DMS53 (cell line): ENCODE measurements around the gene PIGQ.
A peak's percentile ranks its signal among the peaks of the same experiment; 100 is the strongest.

Experiments
- DNase-seq: peaks from one replicate; lab custom pipeline; 2025; lab: John Stamatoyannopoulos, UW

The PIGQ gene

DNA sequence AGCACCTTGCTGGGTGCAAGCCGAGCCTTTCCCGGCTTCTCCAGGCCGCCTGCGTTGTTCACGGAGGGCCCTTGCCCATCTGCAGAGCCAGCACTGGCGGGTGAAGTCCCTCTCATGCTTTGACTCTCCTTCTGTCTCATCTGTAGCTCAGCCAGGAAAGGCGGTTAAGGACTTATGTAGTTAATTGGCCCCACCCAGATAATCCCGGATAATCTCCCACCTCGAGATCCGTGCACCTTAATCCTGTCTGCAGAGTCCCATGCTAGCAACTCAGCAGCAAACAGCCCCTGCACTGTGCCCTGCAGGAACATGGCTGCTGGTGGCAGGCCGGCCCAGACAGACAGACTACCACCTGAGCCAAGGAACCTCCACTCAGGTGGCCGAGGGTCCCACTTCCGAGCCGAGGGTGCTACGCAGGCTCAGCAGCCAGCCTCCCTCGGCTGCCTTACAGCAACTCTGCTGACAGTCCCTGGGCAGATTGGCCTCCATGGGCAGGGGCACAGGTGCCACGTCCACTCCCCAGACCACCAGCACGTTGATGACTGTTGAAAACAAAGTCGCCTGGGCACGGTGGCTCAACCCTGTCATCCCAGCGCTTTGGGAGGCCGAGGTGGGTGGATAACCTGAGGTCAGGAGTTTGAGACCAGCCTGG lies 37.0 kb downstream of the PIGQ start:
- DNase-seq = no peak

DNA sequence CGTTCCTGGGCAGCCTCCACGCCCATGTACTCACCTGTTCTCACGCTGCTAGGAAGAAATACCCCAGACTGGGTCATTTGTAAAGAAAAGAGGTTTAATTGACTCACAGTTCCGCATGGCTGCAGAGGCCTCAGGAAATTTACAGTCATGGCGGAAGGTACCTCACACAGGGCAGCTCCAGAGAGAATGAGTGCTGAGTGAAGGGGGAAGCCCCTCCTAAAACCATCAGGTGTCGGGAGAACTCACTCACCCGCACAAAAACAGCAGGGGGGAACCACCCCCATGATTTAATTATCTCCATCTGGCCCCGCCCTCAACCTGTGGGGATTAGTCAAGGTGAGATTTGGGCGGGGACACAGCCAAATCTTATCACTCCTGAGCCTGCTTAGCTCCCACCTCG lies 38.3 kb downstream of the PIGQ start:
- DNase-seq = no peak

DNA sequence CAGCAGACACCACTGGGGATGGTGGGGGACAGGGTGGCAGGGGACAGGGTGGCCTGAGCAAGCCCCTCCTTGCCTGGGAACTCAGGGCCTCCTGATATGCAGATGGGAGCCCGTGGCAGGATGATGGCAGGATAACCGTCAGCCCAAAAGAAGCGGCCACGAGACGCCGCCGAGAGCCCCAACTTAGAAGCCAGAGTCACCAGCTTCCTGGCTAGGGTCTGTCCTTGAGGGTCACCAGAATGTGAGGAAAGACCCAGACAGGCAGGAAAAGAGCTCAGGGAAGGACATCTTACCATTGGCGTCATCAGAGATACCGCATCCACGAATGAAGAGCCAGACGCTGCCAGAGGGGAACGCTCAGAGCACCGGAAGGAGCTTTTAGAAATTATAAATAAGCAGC lies 39.5 kb downstream of the PIGQ start:
- no peak for DNase-seq

DNA sequence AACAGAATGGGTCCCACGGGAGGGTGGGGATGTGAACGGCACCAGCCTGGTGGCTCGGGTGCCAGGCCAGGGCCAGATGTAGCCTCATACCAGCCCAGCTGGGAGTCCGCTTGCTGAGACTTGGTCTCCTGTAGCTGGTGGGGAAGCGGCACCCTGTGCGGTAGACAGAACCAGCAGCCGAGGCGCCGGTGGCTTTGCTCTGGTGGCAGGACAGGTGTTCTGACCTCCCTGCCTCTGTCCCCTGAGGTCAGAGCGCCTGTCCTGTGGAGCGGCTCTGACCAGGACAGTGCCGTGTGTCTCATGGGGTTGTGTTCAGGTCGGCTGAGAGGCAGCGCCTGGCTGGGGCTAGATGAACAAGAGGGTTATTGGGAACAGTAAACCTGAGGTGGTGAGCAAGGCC lies 40.2 kb downstream of the PIGQ start:
- DNase-seq = no peak

DNA sequence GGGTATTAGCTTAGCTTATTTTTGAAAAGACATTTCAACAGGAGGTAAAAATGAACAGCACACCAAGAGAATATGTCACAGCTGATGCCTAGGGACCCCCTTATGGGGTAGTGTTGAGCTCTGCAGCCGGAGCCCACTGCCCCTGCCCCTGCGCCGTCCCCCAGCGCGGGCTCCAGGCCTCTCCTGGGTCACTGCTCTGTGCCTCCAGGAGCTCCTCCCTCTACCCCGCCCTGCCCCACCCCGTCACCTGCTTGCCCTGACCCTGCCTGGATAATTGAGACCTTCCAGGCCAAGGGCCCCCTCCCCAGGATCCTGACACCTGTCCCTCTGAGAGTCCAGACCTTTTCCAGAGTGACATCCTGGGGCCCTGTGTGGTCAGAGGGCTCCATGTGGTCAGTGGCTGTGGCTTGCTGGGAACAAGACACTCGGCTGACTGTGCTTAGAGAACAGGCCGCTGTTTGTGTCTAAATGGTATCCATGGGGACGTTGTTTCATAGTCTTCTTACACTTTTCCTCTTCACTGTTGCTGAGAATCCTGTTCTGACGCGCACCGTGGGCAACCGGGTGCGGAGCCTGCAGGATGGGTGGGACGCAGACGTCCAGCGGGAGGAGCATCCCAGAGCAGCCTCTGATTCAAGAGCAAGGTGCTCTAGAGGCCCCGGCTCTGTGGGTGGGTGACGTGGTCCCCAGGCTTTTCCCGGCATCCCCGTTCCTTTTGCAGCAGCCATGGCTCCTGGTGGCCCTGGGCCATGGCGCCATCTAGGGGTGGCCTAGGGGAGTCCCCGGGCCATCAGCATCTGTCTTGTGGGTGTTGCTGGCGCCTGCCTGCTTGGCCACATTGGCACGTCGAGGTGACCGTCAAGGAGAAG lies 41.0 kb downstream of the PIGQ start:
- peak; percentile 60 for DNase-seq

DNA sequence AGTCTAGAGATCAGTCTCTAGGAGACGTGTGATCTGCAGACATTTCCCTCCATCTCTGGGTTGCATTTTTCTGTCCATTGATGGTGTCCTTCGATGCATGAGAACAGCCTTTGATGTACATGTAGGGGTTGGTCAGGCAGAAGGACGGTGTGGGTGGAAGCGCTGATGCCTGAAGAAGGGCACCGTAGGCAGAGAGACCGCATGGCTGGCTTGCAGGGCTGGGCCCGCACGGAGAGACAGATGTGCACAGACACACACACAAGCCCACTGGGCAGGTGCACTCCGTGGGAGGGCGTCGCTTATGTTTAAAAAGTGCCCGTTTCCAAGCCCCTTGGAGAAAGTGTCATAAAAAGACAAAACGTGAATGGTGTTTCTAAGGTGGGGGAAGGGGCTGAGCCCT lies 45.4 kb downstream of the PIGQ start:
- no peak for DNase-seq

DNA sequence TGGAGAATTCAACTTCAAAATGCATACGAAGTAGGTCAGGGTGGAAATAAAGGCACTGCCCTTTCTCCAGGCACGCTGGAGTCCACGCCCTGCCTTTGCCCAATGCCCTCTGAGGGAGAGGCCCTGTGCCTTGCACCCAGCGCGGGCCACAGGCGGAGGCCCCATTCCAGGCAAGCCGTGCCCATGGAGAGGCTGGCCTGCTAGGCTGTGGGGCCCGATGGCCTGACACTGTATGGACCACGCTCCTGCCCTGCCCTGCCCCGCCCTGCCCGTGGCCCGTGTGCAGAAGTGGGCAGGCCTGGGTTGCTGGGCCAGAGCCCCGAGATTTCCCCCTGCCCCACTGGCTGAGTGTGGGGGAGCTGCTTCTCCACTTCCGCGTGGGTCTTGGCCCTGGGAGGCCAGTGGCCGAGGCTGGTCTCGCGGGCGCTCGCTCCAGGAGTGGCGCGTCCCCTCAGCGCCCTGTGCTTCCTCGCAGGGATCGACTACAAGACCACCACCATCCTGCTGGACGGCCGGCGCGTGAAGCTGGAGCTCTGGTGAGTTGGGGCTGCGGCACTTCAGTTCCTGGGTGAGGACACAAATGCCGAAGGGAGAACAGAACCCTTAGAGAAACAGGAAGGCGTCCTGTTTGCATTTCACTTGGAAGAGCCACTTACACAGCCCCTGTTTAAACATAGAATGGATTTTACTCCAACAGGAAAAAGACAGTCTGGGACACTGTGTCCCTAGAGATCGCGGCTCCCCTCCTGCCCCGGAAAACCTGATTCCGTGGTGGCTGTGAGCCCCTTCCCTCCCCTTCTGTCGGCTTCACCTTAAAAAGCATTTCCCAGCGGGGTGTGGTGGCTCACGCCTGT lies 47.2 kb downstream of the PIGQ start:
- DNase-seq = peak; percentile 89

DNA sequence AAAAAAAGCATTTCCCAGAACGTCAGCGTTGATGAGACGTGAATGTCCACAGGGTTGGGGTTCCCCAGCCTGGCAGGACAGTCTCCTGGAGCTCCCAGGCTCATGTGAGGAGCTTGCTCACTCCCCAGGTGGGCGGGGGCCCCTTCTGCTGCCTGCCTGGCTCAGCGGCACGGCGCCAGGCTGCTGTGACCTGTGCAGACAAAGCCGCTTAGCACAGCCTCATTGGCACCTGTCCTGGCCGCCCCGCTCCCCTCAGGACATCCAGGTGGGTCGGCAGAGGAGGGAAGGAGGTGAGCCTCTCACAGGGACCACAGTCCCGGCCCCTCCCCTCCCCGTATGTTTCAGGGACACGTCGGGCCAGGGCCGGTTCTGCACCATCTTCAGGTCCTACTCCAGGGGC lies 48.1 kb downstream of the PIGQ start:
- DNase-seq = peak; percentile 45

DNA sequence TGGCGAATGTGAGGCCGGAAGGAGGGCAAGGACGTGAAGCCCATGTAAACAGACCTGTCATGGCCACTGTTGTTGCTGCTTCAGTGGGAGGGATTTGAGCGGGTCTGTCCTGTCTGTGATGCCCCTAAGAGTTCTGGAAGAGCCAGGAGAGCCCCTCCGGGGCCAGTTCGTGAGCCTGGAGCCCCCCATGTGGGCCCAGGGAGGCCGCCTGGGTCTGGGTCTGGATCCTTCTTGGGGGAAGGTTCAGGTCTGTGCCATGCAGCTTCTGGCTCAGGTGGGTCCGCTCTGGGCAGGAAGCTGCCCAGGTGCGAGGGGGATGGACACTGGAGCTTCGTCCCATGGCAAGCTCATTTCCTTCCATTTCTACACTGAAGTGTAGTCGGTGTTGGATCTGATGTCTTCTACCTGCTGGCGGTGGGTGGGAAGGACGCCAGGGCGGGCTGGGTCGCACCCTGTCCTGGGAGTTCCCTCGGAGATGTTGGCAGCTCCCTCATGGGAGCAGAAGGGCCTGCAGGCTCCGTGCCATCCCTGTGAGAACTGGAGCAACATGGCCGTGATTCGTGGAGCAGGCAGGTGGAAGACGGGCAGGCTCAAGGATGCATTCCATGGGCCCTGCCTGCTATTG lies 49.8 kb downstream of the PIGQ start:
- no peak for DNase-seq

DNA sequence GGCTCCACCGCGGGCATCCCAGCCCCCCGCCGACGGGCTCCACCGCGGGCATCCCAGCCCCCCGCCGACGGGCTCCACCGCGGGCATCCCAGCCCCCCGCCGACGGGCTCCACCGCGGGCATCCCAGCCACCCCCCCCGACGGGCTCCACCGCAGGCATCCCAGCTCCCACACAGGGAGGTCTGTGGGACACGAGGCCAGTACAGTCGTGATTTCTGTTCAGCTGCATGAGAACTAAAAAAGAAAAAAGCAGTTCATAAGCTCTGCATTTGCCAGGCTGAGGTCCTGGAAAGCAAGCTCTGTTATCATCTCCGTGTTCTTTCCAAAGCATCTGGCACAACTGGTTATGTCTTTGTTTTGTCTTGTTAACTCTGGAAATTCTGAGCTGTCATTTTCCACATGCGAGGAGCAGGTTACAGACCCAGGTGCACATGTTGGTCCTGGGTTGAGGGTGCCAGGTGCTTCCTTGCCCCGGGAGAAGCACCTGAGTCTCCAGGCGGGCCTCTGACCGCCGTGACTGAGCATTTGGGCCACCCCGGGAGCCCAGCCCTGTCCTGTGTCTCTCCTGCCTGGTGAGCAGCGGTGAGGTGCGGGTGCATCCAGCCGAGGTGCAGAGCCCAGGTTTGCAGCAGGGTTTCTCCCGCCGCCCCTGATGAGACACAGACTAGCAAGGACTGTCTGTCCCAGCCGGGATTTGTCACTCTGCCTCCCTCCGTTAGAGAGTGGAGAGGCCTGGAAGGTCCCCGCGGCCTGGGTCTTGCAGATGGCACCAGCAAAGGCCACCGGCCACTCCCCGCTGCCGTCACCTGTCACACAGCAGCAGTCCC lies 51.1 kb downstream of the PIGQ start:
- DNase-seq = peak; percentile 28

DNA sequence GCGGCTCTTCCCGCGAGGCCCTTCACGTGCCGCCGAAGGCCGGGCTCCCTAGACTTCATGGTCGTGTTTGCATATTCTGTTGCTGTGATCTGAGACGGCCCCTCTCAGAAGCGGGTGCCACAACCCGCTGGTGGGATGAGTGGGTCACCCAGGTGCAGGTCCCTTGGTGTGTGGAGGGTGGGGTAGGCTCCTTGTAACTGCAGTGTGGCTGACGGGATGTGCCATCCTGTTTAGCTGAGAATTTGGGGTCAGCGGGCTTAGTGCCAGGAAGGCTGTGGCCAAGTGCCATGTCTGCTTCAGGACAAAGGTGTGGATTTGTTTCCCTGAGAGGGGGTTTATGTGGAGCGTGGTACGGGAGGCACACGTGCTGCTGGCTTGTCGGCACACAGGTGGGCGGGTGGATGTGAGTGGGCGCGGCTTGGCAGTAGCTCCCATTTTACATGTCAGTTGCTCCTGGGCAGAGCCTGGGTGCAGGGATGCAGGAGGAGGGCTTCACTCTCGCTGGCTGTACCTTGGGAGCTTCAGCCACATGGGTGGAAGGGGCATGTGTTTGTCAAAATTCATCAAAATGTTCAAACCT lies 51.8 kb downstream of the PIGQ start:
- no peak for DNase-seq

DNA sequence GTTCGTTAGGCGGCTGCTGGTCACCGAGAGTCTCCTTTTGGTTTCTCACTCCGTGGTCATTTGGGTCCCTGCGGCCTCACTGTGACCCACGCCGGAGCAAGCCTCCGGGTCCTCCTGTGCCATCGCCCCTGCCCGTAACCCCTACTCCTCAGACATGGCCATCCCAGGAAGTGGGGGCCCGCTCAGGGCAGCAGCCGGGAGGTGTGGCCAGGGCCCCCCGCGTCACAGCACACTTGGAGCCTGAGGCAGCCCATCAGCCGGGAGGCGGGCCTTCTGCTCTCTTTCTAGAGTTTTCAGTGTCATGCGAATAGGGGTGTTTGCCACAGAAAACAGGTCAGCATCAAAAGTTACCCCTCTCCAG lies 53.1 kb downstream of the PIGQ start:
- DNase-seq = no peak

DNA sequence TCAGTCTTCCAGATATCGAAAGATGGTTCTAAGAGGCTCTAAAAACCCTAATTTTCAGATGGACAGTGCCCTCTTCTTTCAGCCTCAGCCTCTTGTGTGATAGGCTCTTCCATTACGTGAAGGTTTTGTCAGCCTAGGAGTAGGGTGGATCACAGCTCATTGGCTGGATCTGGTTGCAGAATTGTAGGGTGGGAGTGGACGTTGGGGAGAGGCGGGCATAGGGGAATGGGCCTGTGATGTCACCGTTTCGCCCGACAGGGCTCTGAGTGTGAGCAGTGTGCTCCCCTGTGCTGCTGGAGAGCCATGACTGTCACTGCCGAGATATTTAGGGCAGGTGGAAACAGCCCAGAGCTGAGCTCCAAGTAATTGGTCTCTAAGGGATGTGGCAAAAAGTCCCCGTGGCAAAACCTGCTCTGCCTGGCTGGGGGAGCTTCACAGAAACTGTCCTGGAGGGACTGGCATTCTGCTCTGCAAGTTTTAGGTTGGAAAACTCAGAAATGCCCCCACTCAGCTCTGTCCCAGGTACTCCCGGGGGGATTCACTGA lies 54.8 kb downstream of the PIGQ start:
- no peak for DNase-seq

DNA sequence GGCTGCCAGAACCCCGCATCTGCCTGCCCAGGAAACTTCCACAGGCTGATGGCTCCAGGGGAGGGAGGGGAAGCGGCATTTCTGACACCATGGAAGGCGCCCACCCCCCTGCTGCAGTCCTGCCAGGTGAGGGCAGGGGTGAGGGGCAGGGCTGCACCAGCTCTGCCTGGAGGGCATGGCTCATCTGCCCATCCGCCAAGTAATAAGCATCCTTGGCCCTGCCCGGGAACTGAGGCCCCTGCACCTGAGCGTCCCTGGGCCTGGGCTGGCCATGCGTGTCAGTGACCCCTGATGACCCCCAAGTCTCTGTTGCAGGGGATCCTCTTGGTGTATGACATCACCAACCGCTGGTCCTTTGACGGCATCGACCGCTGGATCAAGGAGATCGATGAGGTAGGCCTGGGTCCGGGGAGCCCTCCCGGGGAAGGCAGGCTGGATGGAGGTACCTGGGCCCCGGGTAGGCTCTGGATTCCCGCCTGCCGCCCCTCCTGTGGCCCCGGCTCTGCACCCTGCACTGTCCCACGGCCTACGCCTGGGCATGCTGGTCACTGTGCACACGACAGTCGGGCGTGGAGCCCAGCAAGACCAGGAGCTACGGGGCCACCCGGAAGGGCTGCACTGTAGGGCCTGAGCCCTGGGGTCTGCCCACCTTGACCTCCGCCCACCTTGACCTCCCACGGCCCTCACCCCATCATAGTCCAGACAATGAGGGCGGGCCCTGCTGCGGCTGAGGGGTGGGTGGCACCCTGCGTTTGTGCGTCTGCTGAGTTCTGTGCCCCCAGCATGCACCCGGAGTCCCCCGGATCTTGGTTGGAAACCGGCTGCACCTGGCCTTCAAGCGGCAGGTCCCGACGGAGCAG lies 55.6 kb downstream of the PIGQ start:
- DNase-seq = no peak

DNA sequence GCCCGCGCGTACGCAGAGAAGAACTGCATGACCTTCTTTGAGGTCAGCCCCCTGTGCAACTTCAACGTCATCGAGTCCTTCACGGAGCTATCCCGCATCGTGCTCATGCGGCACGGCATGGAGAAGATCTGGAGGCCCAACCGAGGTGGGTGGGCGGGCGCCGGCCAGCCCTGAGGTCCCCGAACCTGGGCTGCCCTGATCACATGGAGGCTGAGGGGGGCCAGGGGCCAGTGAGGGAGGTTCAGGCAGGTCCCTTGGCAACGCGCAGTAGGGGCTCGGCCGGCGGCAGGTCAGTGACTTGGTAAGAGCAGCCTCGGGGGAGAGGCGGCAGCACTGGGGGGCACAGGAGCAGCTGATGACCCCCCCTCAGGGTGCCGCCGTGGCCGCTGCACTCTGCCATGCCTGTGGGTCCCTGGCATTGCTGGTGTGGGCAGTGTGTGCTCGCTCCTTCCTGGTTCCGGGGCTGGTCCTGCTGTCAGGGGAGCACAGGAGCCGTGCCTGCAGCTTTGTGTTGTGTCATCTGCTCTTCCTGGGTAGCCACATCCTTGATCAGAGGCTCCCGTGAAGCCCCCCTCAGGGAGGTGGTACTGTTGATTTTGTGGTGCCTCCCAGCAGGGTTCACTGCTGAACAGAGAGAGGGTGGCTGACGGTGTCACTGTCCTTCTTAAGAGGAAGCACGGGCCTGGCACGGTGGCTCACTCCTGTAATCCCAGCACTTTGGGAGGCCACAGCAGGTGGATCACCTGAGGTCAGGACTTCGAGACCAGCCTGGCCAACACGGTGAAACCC lies 56.4 kb downstream of the PIGQ start:
- no peak for DNase-seq

DNA sequence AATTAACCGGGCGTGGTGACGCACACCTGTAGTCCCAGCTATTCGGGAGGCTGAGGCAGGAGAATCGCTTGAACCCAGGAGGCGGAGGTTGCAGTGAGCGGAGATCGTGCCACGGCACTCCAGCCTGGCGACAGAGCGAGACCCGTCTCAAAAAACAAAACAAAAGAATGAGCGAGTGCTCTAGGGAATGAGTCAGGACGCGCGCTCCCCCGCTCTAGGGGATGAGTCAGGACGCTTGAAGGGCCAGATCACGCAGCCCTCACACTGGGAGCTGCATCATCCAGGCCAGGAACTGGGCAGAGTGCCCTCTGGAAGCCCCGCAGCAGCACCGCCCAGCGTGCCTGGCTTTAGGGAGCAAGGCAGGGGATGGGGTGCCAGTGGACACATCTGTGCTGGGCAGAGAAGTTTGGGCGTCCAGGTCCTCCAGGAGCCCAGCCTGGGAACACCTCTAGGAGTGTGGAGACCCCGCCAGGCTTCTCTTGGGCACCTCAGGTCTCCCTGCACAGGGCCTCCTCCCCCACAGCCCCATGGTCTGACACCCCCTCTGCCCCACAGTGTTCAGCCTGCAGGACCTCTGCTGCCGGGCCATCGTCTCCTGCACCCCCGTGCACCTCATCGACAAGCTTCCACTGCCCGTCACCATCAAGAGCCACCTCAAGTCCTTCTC lies 57.2 kb downstream of the PIGQ start:
- DNase-seq = peak; percentile 89

DNA sequence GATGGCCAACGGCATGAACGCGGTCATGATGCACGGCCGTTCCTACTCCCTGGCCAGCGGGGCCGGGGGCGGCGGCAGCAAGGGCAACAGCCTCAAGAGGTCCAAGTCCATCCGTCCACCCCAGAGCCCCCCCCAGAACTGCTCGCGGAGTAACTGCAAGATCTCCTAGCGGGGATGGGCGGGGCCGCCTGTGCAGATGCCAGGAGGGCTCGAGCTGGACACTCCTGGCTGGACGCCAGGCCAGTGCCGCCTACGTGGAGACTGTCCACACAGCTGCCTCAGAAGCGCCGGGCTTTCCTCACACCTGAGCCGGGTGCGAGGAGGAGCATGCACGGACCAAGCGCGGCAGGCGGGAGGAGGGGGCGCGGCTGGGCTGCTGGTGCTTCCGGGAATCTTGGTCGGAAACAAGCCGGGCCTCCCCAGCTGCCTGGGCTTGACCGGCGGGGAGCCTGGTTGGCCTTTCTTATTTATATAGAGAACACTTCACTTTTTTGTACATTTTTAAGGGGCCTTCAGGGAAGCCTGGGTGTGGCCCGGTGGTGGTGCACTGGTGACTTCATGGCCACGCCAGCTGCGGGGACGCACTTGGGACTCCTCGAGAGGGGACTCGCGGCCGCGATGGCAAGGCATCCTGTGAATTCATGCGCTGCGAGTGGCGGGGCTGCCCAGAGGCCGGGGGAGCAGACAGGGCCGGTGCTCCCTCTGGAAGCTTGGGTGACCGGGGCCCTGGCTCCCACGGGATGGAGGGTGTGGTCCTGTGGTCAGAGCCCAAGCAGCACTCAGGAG lies 57.9 kb downstream of the PIGQ start:
- peak; percentile 88 for DNase-seq
